Measurements from ENCODE around the gene GPR153.

Gene GPR153

GRCh38 chr1:6202256-6202655, 58.6 kb downstream of the GPR153 start:
- peaks cover 3% of the 10 kb centered on the region for H3K36me3 ChIP-seq (ENCODE audit: insufficient read depth, low read length)
- no peaks in the 10 kb centered on the region for H3K9me3 ChIP-seq (replicated peaks; ENCODE audit: low read length)
- H3K27me3 ChIP-seq (ENCODE audit: control insufficient read depth, insufficient read depth, low read length): peaks cover 11% of the 10 kb centered on the region
- H3K4me2 ChIP-seq (ENCODE audit: low read length): no peak overlapping the region
- no peak overlapping the region for H3K9ac ChIP-seq (ENCODE audit: low read depth, low read length)
- no peak overlapping the region for H3K4me3 ChIP-seq (ENCODE audit: low read length)
- peaks cover 31% of the 10 kb centered on the region for H3K4me1 ChIP-seq (ENCODE audit: control insufficient read depth, insufficient read depth, low read length)

- H3K36me3 ChIP-seq (ENCODE audit: insufficient read depth, low read length): peaks cover 17% of the 10 kb centered on the region
- H3K27me3 ChIP-seq (ENCODE audit: control insufficient read depth, insufficient read depth, low read length): no peaks in the 10 kb centered on the region
- H3K9ac ChIP-seq (ENCODE audit: low read depth, low read length): peak overlapping the region; percentile 97
- no peaks in the 10 kb centered on the region for H3K9me3 ChIP-seq (replicated peaks; ENCODE audit: low read length)
- peak overlapping the region; percentile 85 for H3K4me2 ChIP-seq (ENCODE audit: low read length)
- H3K4me1 ChIP-seq (ENCODE audit: control insufficient read depth, insufficient read depth, low read length): peaks cover 21% of the 10 kb centered on the region
- H3K4me3 ChIP-seq (ENCODE audit: low read length): peak overlapping the region; percentile 86
These were observed 60.6 kb downstream of the GPR153 start for GRCh38 chr1:6200188-6200809.

- H3K9me3 ChIP-seq (replicated peaks; ENCODE audit: low read length): no peaks in the 10 kb centered on the region
- H3K9ac ChIP-seq (ENCODE audit: low read depth, low read length): peak within 1 kb of the TSS; percentile 97
- H3K4me3 ChIP-seq (ENCODE audit: low read length): peak within 1 kb of the TSS; percentile 86
These were observed 61.4 kb downstream of the GPR153 start, which contains the start of gene RPL22 for GRCh38 chr1:6199298-6200187. TSS of gene RPL22 (minus strand) at chr1:6199595. CDS start at chr1:6199573, 22 bp downstream.

DNA sequence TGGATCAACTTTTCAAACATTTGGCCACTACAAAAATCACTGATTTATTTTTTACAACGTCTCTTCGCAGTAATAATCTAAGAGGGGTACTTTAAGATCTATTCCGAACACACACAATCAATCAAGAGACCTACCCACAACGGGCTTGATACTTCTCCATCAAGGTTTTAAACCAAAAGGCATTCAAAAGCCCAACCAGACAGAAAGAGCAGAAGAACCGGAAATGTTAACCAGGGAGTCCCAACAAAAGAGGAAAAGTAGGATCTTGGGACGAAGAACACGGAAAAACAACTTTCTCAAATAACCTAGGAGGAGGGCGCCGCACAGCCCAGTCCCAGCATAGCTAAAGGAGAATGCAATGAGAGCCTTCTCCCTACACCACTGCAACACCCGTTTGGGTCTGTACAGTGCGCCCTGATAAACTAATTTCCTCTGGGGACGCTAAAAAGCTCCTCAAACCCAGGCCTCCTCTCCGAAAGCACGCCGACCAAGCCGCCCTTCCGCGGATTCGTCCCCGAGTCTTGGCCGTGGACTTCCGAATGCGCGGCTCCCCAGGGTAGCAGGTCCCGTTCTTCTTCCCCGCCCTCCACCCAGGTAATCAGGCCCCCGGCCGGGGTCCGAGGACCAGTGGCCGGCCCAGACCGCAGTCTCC, 62.1 kb downstream of the GPR153 start:
- Histone ChIP-seq H3K4me2 (ENCODE audit: low read length) (peak overlapping the region; percentile 87), H3K9ac (ENCODE audit: low read depth, low read length) (peak overlapping the region; percentile 97), H3K9me3 (replicated peaks; ENCODE audit: low read length) (no peaks in the 10 kb centered on the region), H3K4me3 (ENCODE audit: low read length) (peak overlapping the region; percentile 86), H3K27me3 (ENCODE audit: control insufficient read depth, insufficient read depth, low read length) (no peaks in the 10 kb centered on the region), H3K36me3 (ENCODE audit: insufficient read depth, low read length) (peaks cover 26% of the 10 kb centered on the region), H3K4me1 (ENCODE audit: control insufficient read depth, insufficient read depth, low read length) (peaks cover 18% of the 10 kb centered on the region)

More at GRCh38 chr1:6199298-6200187, 61.4 kb downstream of the GPR153 start, which contains the start of gene RPL22:
- H3K27me3 ChIP-seq (ENCODE audit: control insufficient read depth, insufficient read depth, low read length): no peaks in the 10 kb centered on the region
- H3K36me3 ChIP-seq (ENCODE audit: insufficient read depth, low read length): peaks cover 19% of the 10 kb centered on the region
- H3K4me1 ChIP-seq (ENCODE audit: control insufficient read depth, insufficient read depth, low read length): peaks cover 18% of the 10 kb centered on the region
- peak within 1 kb of the TSS; percentile 87 for H3K4me2 ChIP-seq (ENCODE audit: low read length)

- no peaks in the 10 kb centered on the region for H3K27me3 ChIP-seq (ENCODE audit: control insufficient read depth, insufficient read depth, low read length)
- H3K9me3 ChIP-seq (replicated peaks; ENCODE audit: low read length): no peaks in the 10 kb centered on the region
- H3K4me1 ChIP-seq (ENCODE audit: control insufficient read depth, insufficient read depth, low read length): peaks cover 18% of the 10 kb centered on the region
- H3K4me2 ChIP-seq (ENCODE audit: low read length): peak overlapping the region; percentile 87
- peaks cover 33% of the 10 kb centered on the region for H3K36me3 ChIP-seq (ENCODE audit: insufficient read depth, low read length)
- H3K4me3 ChIP-seq (ENCODE audit: low read length): peak overlapping the region; percentile 86
- peak overlapping the region; percentile 97 for H3K9ac ChIP-seq (ENCODE audit: low read depth, low read length)
These were observed 63.0 kb downstream of the GPR153 start for GRCh38 chr1:6197746-6198427.
